AG20443 (cell line): ENCODE measurements around the gene EFNA1.
A peak's percentile ranks its signal among the peaks of the same experiment; 100 is the strongest.
"Not testable (repeated sequence)": the region's sequence is repeated elsewhere in the genome, so short reads cannot be mapped to it uniquely, and the experiment has no call there.

Experiments used
- DNase-seq: peaks from one replicate; pipeline ENCODE4 v3.0.0; 2012; ENCODE audit warnings: low spot score, mixed read lengths

Gene EFNA1

DNA sequence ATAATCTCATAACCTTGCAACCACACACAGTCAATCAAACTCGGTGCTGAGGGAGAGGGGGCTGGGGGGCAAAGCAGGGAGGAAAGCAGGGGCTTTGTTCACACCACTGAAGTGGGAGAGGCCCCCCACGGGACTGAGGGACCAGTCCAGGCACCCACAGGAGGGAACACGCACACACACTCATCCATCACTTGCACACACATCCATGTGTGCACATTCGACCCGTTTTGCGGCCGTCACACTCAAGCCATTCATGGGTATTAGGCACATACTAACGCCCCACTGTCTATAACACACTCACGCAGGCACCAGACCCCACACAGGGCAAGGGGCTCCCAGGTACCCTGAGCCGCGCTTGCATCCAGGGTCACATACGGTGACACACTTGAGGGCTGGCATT is 35.0 kb upstream of the EFNA1 start:
- no peak for DNase-seq

DNA sequence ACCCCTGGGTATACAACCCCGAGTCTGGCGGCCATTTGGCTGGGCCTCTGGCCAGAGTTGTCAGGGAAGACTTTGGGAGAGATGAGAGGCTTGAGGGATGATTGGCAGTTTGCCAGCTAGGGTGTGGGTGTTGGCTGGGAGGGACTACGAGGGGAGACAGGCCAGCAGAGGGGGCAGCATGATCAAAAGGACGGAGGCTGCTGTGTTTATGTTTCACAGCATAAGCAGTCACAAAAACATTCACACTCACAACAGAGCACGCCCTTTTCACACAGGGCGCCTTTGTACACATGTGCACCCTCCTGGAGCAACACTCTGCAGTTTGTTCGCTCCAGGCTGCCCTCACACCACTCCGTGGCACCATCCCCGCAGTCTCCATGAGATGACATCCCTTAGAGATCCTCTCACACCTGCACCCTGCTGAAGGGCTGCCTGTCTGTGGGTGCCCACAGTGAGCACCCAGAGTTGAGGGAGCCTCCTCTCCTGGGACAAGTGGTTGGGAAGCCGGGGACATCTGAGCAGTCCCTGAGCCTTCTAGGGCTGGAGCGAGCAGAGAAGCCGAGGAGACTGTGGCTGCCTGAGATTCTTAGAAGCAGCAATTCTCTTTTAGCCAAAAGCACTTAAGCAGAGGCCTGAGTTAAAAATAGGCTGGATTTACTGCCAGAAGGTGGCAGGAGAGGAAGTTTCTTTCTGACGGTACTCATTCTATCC is 33.6 kb upstream of the EFNA1 start:
- peak; percentile 46 for DNase-seq

DNA sequence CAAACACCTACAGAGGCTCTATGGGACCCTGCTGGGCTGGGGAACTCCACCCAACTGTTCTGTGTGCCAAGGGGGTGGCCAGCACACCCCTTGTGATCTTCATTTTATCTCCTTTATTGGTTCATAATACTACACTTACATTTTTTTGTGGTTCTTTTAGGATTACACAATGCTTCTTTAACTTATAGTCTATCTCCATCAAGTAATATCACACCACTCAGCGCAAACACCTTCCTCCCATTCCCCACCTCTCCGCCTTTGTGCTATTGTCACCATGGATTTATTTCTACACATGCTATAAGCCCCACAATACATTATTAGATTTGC is 33.1 kb upstream of the EFNA1 start:
- no peak for DNase-seq

DNA sequence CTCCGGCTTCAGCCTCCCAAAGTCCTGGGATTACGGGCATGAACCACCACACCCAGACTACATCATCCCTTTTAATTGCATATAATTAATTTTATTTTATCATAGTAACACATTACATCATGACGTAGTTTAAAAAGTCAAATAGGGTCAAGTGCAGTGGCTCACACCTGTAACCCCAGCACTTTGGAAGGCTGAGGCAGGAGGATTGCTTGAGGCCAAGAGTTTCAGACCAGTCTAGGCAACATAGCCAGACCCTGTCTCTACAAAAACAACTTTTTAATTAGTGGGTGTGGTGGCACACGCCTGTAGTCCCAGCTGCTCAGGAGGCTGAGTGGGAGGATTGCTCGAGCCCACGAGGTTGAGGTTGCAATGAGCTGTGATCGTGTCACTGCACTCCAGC is 28.3 kb upstream of the EFNA1 start:
- no peak for DNase-seq

DNA sequence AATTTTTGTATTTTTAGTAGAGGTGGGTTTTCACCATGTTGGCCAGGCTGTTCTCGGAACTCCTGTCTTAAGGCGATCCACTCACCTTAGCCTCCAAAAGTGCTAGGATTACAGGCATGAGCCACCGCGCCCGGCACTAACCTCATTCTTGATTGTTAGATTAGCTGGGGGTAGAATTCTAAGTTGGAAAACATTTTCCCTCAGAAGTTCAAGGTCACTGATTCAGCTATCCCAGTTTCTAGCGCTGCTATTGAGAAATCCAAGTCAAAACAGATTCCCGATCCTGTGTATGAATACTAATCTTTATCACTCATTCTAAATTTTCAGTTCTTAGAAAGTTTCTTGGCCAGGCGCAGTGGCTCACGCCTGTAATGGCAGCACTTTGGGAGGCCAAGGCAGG is 24.4 kb upstream of the EFNA1 start:
- no peak for DNase-seq

DNA sequence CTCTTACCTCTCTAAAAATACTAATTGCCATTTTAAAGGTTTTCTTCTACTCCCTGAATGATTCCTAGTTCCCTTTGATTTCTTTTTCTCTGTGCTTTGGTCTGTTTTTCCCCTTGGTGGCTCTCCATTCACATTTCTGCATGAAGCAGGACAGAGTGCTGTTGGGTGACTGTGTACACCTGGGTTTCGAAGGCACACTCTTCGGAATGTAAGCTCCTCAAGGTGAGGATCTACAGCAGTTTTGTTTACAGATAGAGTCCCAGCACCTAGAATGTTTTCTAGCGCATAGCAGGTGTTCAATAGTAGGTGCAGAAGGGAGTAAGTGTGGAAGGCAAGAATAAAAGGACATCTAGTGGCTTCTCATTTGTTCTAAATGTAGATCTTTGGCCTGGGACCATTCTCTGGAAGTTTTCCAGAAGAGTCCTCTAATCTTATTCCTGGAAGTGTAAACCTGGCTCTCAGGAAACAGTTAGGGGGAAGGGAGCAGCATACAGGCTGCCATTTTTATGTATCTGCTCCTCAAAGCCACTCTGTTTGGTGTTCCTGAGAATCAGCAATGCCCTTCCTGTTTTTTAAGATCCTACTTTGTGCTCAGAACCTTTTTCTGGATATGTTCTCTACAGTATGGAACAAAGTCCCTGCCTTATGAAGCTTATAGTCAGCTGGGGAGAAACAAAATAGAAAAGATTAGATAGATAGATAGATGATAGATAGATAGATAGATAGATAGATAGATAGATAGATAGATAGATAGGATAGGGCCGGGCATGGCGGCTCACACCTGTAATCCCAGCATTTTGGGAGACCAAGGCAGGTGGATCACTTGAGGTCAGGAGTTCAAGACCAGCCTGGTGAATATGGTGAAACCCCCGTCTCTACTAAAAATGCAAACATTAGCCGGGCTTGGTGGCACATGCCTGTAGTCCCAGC is 22.8 kb upstream of the EFNA1 start:
- no peak for DNase-seq

DNA sequence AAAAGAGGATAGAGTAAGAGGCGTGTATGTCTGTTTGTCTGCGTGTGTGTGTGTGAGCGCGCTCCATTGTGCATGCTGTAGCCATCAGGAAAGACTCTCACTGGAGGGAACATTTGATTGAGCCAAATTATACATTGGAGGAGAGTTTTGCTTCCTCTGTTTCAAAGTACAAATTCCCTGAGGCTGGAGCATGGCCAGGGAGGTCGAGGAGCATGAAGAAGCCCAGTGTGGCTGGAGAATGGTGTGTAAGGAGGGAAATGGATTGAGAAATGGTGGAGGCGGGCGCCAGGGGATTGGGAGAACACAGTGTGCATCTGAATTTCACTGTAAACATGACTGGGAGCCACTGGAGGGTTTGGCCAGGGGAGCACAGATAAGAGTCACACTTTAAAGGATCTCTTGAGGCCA is 22.1 kb upstream of the EFNA1 start:
- no peak for DNase-seq

DNA sequence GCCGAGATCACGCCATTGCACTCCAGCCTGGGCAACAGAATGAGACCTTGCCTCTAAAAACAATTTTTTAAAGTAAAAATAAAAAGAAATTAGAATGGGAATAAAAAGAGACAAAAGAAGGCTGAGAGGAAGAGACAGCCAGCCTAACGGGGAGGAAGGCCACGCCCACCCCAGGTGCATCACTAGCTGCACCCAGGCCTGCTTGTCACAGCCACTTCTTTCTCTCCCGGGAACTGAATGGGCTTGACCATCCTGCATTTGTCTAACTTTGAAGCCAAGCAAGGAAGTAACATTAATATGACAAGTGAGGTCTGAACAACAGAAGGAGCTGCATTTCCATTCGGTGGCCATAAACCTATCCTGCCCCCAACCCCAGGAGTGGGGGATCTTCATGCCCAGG is 20.8 kb upstream of the EFNA1 start:
- no peak for DNase-seq

DNA sequence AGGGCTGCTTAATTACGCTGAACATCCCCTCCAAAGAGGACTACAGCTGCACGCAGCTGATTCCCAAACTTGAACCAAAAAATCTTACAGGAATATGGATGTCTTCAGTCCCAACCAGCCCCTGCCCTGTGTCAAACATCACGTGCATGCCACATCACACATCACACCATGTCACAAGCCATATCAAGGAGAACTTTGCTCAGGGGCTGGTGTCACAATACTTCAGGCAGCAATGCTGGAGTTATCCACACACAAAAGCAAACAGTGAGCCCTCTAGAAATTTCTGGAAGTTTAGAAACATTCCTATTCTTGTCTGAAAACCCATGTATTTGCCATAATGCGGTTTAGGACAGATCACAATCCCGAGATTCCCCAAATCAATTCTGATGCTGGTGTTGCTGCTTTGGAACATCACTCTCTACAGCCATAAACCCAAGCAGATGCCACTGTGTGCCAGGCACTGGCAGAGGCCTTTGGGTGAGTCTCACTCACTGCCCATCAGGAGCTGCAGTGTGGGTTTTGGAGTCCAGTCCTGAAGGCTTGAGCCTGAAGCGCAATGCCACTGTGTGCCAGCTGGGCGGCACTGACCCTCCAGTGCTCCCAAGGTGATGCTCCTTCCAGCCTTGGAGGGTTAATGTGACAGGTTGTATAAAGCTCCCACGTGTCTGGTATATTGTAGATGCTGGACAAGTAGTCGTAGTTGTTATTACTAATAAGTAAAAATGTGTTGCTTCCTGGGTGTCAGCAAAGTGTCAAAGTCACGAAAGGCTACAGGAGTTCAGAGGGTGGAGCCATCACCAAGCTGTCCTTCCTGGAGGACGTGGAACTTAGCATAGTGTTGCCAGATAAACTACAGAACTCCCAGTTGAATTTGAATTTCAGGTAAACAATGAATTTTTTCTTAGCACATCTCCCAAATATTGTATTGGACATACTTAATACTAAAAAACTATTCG is 20.1 kb upstream of the EFNA1 start:
- DNase-seq = no peak

DNA sequence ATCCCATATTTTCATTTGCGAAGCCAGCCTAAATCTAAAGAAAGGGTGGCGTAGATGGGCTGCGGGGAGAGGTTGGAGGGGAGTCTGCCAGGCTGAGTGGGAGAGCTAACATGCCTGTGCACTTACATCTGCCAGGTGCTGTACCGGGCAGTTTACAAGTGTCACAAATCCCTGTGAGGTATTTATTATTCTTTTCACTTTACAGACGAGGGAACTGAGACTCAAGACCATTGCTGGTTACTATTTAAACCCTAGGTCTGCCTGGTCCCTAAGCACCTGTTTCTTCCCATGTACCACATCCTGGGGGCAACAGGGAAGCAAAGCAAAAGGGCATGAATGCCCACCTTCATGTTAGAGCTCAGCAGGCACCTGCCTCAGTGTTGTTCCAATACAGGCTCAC is 19.4 kb upstream of the EFNA1 start:
- no peak for DNase-seq

DNA sequence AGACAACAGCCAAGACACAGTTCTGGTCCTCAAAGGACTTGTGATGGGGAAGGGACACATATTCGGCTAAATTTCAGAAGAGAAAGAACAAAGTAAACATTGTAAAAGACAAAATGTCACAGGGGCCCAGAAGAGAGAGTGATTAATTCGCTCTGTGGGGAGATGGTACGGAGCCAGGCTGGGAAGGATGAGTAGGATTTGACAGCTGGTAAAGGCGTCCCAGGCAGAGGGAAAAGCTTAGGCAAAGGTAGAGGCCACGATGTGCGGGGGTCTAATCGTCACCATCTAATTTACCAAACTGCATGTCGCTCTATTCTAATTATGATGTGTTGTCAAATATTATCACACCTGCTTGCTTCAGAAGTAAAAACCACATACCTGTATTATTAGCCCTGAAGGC is 17.3 kb upstream of the EFNA1 start:
- no peak for DNase-seq

DNA sequence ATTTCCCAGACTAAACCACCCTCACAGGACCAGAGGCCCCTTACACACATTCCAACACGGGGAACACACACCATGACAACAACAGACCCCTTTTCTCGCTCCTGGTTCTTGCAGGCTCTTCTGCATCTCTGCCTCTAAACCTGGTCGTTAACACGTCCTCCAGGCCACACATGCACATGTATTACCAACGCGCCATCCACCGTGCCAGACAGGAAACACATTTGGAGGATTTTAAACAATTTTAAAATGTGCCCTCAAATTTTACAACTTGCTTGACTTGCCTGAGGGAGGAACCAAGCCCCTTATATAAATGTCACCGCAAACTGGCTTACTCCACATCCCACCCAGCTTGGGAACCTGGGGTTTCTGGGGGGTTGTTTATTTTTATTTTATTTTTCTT is 16.9 kb upstream of the EFNA1 start:
- DNase-seq = no peak

DNA sequence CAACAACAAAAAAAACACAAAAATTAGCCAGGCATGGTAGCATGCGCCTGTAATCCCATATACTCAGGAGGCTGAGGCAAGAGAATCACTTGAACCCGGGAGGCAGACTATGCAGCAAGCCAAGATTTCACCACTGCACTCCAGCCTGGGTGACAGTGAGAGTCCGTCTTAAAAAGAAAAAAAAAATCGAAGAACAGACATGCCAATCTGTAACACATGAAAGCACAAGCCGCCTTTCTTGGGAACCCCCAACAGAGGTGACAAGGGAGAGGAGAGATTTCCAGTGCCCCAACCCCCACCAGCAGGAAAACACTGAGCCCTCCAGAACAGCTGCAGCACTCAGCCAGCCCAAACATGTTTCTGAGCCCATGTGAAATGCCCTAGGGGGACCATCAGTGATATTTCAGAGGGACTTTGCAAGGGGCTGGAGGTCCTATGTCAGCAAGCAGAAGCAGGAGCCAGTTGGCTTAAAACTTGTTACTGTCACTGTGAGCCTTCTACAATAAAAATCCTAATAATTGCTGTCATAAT is 14.2 kb upstream of the EFNA1 start:
- DNase-seq = no peak

DNA sequence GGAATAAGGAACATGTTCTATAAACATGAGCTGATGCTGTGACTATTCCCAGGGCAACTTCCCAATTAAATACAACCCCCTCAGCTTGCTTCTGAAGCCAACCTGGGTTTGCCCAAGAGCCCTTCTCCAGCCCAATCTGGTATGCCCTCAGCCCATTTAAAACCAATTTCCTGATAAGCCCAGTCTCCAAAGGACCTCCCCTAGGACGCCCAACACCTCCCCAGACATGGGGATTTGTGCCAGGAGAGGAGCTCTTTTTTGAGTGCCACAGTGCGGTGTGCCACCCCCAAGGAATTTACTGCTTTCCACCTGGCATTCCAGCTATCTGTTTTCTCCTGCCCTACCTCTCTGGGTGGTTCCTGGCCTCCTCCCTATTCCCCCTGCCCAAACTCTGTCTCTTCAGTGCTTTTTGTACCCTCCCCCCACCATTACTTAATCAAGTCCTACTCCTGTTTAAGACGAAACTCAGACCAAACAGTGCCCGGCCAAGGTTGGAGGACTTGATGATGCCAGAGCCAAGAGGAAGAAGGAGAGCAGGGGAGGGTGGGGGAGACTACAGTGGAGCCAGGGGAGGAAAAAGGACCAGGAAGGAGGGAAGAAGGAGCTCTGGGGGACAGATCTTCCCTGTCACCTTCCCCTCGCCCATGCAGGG is 11.4 kb upstream of the EFNA1 start:
- DNase-seq = no peak

DNA sequence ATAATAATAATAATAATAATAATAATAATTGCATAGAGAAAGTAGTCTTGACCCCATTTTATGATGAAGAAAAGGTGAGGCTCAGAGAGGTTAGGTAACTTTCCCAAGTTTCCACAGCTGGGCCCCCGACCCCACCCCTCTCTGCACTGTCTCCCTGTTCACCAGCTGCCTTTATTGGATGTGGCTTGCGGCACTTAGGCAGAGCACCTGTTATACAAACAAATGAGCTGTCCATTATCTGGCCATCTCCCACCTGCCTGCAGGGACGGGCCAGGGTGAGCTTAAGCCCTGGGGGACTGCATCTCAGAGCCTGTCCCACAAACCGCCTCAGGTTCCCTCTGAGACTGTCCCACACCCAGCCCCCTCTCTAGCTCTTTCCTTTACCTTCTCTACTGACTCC is 10.1 kb upstream of the EFNA1 start:
- peak; percentile 5 for DNase-seq

DNA sequence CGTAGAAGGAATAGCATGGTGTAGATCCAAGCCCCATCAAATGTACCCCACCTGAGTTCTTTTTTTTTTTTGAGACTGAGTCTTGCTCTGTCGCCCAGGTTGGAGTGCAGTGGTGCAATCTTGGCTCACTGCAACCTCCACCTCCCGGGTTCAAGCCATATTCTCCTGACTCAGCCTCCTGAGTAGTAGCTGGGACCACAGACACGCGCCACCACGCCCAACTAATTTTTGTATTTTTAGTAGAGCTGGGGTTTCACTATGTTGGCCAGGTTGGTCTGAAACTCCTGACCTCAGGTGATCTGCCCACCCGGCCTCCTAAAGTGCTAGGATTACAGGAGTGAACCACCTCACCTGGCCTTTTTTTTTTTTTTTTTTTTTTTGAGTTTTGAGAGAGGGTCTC is 9.6 kb upstream of the EFNA1 start:
- DNase-seq = not testable (repeated sequence)

DNA sequence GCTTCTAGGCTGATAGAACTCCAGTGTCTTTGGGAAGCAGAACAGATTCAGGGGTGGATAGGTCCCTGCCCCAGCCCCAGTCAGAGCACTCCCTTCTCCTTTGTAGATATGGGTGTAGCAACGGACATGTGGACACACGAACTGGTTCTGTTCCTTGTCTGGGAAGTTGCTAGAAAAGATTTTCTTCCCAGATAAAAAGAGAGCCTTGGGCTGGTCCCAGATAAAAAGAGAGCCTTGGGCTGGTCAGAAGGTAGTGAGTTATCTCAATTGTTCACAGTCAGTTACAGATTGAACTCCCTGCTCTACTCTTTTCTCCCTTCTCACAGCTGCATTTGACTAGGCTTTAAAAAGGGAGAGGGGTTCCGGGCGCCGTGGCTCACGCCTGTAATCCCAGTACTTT is 7.4 kb upstream of the EFNA1 start:
- DNase-seq = peak; percentile 7

DNA sequence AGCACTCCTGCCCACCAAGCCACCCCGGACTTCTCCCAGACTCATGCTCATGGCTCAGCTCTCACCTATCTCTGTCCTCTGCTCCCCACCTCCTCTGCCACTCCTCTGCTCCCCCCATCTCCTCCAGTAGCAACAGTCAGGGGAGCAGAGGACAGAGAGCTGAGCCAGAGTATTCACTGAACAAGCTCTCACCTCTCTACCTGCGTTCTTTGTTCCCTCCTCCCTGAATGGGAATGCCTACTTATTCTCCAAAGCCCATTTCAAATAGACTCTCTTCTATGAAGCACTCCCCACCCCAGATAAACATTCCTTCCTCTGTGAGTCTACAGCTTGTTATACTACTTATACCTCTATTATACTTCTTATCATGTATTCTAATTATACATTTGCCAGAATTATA is 6.4 kb upstream of the EFNA1 start:
- DNase-seq = no peak

DNA sequence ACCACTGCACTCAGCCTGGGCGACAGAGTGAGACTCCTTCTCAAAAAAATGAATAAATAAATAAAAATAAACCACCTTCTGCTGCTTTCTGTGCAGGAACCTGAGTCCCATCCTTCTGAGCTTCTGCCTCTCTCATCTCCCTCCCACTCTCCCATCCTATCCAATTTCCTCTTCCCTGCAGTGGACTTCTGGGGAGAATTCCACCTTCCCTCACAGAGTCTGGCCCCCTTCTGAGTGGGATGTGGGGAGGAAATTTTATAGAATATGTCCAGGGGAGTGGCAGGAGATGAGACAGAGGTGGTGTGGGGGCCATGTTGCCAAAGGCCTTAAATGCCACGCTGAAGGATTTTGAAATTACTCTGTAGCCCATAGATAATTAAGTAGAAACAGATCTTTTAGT is 5.4 kb upstream of the EFNA1 start:
- DNase-seq = no peak

DNA sequence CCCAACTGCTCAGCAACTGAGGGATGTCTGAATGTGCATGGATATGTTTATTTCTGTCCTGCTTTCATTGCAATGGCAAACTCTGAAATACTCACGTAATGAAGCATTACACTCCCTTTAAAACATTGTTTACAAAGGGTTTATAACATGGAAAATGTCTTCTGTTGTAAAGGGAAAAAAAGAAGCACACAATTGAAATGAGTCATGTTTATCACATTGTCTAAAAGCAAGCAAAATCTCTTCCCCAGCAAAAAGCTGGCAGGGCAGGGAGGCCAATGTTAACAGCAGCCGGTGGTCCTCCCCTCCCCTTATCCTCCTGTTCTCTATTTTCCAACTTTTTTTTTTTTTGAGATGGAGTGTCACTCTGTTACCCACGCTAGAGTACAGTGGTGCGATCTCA is 3.9 kb upstream of the EFNA1 start:
- no peak for DNase-seq

DNA sequence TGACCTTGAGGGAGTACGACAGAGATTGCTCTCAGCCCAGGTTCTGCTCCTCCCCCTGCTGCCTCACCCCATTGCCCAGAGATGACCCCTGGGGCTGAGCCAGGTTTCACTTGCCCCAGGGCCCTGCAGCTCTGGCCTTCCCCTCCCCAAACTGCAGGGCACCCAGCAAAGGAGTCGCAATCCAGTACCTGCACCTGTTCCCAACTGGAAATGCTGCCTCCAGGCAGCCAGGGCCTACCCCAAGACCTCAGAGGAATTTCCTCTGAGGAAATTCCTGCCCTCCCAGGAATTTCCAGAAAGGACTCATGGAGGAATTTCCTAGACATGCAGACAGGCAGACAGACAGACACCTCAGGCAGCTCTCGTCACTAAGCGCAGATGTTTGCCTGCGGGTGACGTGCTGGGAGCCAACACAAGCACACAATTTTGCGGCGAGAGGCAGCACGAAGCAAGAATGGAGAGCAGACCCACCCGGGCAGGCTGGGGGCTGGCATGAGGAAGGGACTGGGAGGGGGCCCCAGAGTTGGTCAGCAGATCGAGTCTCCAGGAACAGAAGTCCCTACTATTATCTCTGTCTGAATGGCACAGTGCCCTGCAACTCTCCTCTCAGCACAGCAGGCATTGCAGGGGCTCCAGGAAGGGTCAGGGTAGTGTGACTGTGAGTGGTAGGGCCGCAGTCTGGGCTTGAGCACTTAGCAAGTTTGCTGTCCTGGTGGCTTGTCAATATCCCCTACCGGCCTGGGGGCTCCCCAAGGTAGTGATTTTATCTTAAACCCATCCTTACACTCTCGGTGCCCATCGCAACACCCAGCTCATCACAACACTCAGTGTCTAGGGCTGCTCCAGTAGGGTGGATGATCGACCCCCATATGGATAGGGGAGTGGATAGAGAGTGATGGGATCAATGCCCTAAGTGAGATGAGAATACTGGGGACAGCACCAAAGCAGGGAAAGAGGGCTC is 2.9 kb upstream of the EFNA1 start:
- DNase-seq = no peak
